K562 (cell line): ENCODE data around the gene SDCCAG8. TPM values are rescaled to one million over a fixed set of nuclear protein-coding genes. Genes with fewer than 3 reads are reported as not detected.

Experiments used
- ATAC-seq: fragments of 200-7000 bp; cut with Tn5 transposase; 3 replicates; pipeline ENCODE4 v1.9.1; 2020; ENCODE audit warnings: moderate library complexity
- BruUV-seq: library from RNA; stranded (reverse); fragments of 400-500 nt; replicated peaks from 2 replicates; lab custom pipeline; 2021; lab: Mats Ljungman, UMichigan
- CTCF ChIA-PET: fragments of 300-600 bp; formaldehyde crosslinking; extraction: SDS; loops from one replicate; lab custom pipeline; 2021; ENCODE audit warnings: low intra/inter-chr PET ratio; lab: Yijun Ruan, JAX
- POLR2A ChIA-PET: fragments of 300-600, 350-650 bp; sonication (Branson Sonifier 250); formaldehyde crosslinking; extraction: SDS; loops from one replicate; lab custom pipeline; 2021; ENCODE audit warnings: antibody characterized with exemption, inconsistent platforms; lab: Yijun Ruan, JAX
- DNase-seq, 4 experiments: peaks; one replicate each; pipeline versions ENCODE4 v3.0.0 to v3.0.0-alpha.2; 2011 to 2018; ENCODE audit warnings: low spot score in 3 of 4, mixed read lengths in 3 of 4; ENCODE audit errors: extremely low read depth in 1 of 4
- FAIRE-seq: peaks from 2 replicates; lab custom pipeline; 2011; peaks lifted over from hg19 to GRCh38; lab: Jason Lieb, UNC
- H2AFZ ChIP-seq: 2 replicates; pipeline ENCODE4 v1.6.0; 2011; ENCODE audit warnings: low read depth, low read length, control low read depth, inconsistent platforms
- H3K27ac ChIP-seq: fragments of 200-600 bp; 3 replicates; pipeline ENCODE4 v1.8.0; 2011; ENCODE audit warnings: low read depth, mild to moderate bottlenecking, control low read depth, inconsistent platforms, low read length, moderate library complexity, mixed read lengths; ENCODE audit errors: extremely low read depth
- H3K27me3 ChIP-seq, 2 experiments: fragments of 300-600 bp in 1 of 2; 2 replicates in 1 of 2; 3 replicates in 1 of 2; pipeline versions ENCODE4 v1.6.0 to v1.8.0; 2011; ENCODE audit warnings: inconsistent platforms in 2 of 2, low read length in 2 of 2, mild to moderate bottlenecking in 1 of 2, mixed read lengths in 1 of 2, moderate library complexity in 1 of 2; ENCODE audit not compliant: control insufficient read depth in 2 of 2, insufficient read depth in 2 of 2
- H3K36me3 ChIP-seq: fragments of 300-600 bp; 3 replicates; pipeline ENCODE4 v1.8.0; 2011; ENCODE audit warnings: mild to moderate bottlenecking, low read length, inconsistent platforms; ENCODE audit not compliant: control insufficient read depth, insufficient read depth
- H3K4me1 ChIP-seq, 2 experiments: fragments of 200-600 bp in 1 of 2; replicated peaks in 1 of 2; 2 replicates in 1 of 2; 3 replicates in 1 of 2; pipeline versions ENCODE4 v1.5.1 to v1.8.0; 2011; ENCODE audit warnings: inconsistent platforms in 2 of 2, low read length in 2 of 2, mild to moderate bottlenecking in 1 of 2, mixed read lengths in 1 of 2, moderate library complexity in 1 of 2; ENCODE audit not compliant: control insufficient read depth in 2 of 2, insufficient read depth in 2 of 2
- H3K4me2 ChIP-seq: 2 replicates; pipeline ENCODE4 v1.6.1; 2011; ENCODE audit warnings: low read length, control low read depth, inconsistent platforms, mixed read lengths; ENCODE audit not compliant: insufficient read depth
- H3K4me3 ChIP-seq: fragments of 200-600 bp; sonication (generic), shearing (Covaris generic); 2 replicates; pipeline ENCODE4 v1.5.1; 2016; ENCODE audit warnings: control low read depth, inconsistent platforms
- H3K79me2 ChIP-seq: fragments of 200-600 bp; 3 replicates; pipeline ENCODE4 v1.8.0; 2011; ENCODE audit warnings: low read length, inconsistent platforms; ENCODE audit not compliant: control insufficient read depth, insufficient read depth
- H3K9ac ChIP-seq, 2 experiments: 2 replicates each; pipeline versions ENCODE4 v1.6.0 to v1.6.1; 2011; ENCODE audit warnings: low read depth in 2 of 2, low read length in 2 of 2, control low read depth in 1 of 2, inconsistent platforms in 1 of 2, mild to moderate bottlenecking in 1 of 2, mixed read lengths in 1 of 2; ENCODE audit not compliant: insufficient read depth in 1 of 2
- H3K9me1 ChIP-seq: one replicate; pipeline ENCODE4 v1.6.0; 2011; ENCODE audit warnings: inconsistent platforms, mild to moderate bottlenecking, low read length, moderate library complexity; ENCODE audit not compliant: control insufficient read depth, insufficient read depth
- H3K9me3 ChIP-seq: replicated peaks from 2 replicates; pipeline ENCODE4 v1.5.1; 2011; ENCODE audit warnings: low read depth, low read length, inconsistent platforms; ENCODE audit not compliant: control insufficient read depth, insufficient read depth
- H4K20me1 ChIP-seq: replicated peaks from 2 replicates; pipeline ENCODE4 v1.6.1; 2011; ENCODE audit warnings: low read length, inconsistent platforms, mixed read lengths; ENCODE audit not compliant: control insufficient read depth, insufficient read depth
- BACH1 ChIP-seq: fragments of 200-800 bp; sonication (Bioruptor generic); IDR thresholded peaks from 2 replicates; pipeline ENCODE4 v1.6.1; 2016; ENCODE audit warnings: missing genetic modification characterization, missing compliant biosample characterization
- HMGN3 ChIP-seq: IDR thresholded peaks from 2 replicates; pipeline ENCODE4 v1.6.1; 2011; ENCODE audit warnings: borderline replicate concordance, low read depth, mild to moderate bottlenecking, mixed read lengths, low read length; ENCODE audit not compliant: insufficient read length; ENCODE audit errors: extremely low read depth
- ILK ChIP-seq: fragments of 450-650 bp; IDR thresholded peaks from 2 replicates; pipeline ENCODE4 v1.6.1; 2016; ENCODE audit warnings: missing genetic modification characterization, low read depth, mild to moderate bottlenecking, missing compliant biosample characterization, moderate library complexity, borderline replicate concordance
- JUN ChIP-seq, 2 experiments: sonication (generic) in 1 of 2; formaldehyde crosslinking in 1 of 2; IDR thresholded peaks; 2 replicates each; pipeline versions ENCODE4 v1.6.1 to v1.8.0; 2012 to 2022; ENCODE audit warnings: borderline replicate concordance in 2 of 2, mild to moderate bottlenecking in 2 of 2, improper control_type of control experiment in 1 of 2, low read depth in 1 of 2, low read length in 1 of 2, missing genetic modification reagents in 1 of 2
- KDM5B ChIP-seq: fragments of 200-600 bp; sonication (generic); IDR thresholded peaks from 2 replicates; pipeline ENCODE4 v1.6.1; 2012; ENCODE audit warnings: low read depth, mild to moderate bottlenecking, moderate library complexity, low read length, control low read depth, inconsistent platforms; ENCODE audit not compliant: insufficient replicate concordance
- MCM3 ChIP-seq: fragments of 450-650 bp; IDR thresholded peaks from 2 replicates; pipeline ENCODE4 v1.6.1; 2016
- MEF2D ChIP-seq: conservative IDR thresholded peaks from 2 replicates; pipeline ENCODE4 v1.6.1; 2016; ENCODE audit warnings: low read depth, missing genetic modification characterization, missing compliant biosample characterization
- MYBL2 ChIP-seq, 2 experiments: fragments of 450-650 bp in 1 of 2; sonication (generic) in 1 of 2; formaldehyde crosslinking in 1 of 2; IDR thresholded peaks; 2 replicates each; pipeline versions ENCODE4 v1.6.1 to v1.8.1; 2017 to 2022; ENCODE audit warnings: borderline replicate concordance in 1 of 2, inconsistent platforms in 1 of 2, low read depth in 1 of 2, mild to moderate bottlenecking in 1 of 2, missing genetic modification reagents in 1 of 2, moderate library complexity in 1 of 2
- PHB ChIP-seq: fragments of 250-450 bp; sonication (Bioruptor Pico); IDR thresholded peaks from 2 replicates; pipeline ENCODE4 v1.5.0; 2021
- PHB2 ChIP-seq: fragments of 450-650 bp; IDR thresholded peaks from 2 replicates; pipeline ENCODE4 v1.6.1; 2017; ENCODE audit warnings: low read depth
- SMARCE1 ChIP-seq: fragments of 450-650 bp; IDR thresholded peaks from 2 replicates; pipeline ENCODE4 v1.7.1; 2016; ENCODE audit warnings: mild to moderate bottlenecking
- STAT5B ChIP-seq: fragments of 250-450 bp; sonication (Bioruptor Pico); IDR thresholded peaks from 2 replicates; pipeline ENCODE4 v1.8.0; 2021; ENCODE audit warnings: mild to moderate bottlenecking, inconsistent platforms
- TAF15 ChIP-seq: fragments of 200-400 bp; formaldehyde crosslinking; IDR thresholded peaks from 2 replicates; pipeline ENCODE4 v1.6.1; 2017; ENCODE audit warnings: mild to moderate bottlenecking, low read depth, low read length, moderate library complexity
- ZNF408 ChIP-seq: fragments of 250-450 bp; sonication (Bioruptor Pico); IDR thresholded peaks from 2 replicates; pipeline ENCODE4 v1.4.0; 2020; ENCODE audit warnings: low read depth, mild to moderate bottlenecking, moderate library complexity
- whole genome bisulfite sequencing: fragments of 100-300 bp; shearing (Covaris generic); methylation state at CpG from one replicate; pipeline ENCODE4 v1.1.6; 2016; ENCODE audit warnings: low coverage, mixed read lengths; ENCODE audit not compliant: insufficient coverage; ENCODE audit errors: missing lambda C conversion rate; 5-methylcytosine and 5-hydroxymethylcytosine counted together
- in situ Hi-C: fragments of 300-500 bp; cut with MboI; formaldehyde crosslinking; loops from 4 replicates; pipeline ENCODE4 v1.15.0; 2018; ENCODE audit warnings: inconsistent platforms, mixed read lengths
- intact Hi-C: fragments of 100-400 bp; cut with micrococcal nuclease; formaldehyde crosslinking; loops from 2 replicates; pipeline ENCODE4 v1.14.2; 2022
- polyA plus RNA-seq, 8 experiments: library from polyadenylated mRNA; depleted of rRNA in 4 of 8; stranded (reverse) in 5 of 8; unstranded in 3 of 8; fragments of >200 nt; fragmentation: Nextera tagmentation in 2 of 8; fragmentation: Illumina TruSeq in 1 of 8; extraction: Ambion mirVana in 2 of 8; extraction: Trizol in 1 of 8; gene quantifications; 2 replicates each; pipeline versions ENCODE4 v1.2.1 to v1.2.3, GENCODE V29; 2011 to 2014; ENCODE audit warnings: inconsistent platforms in 1 of 8, missing spikeins in 1 of 8
- total RNA-seq, 7 experiments: library from RNA; depleted of rRNA in 6 of 7; stranded (reverse); fragments of >200 nt in 6 of 7; fragmentation: Illumina TruSeq in 2 of 7; extraction: Trizol in 2 of 7; gene quantifications; 2 replicates each; pipeline versions ENCODE4 v1.2.1 to v1.2.3, GENCODE V29; 2011 to 2021; ENCODE audit warnings: low replicate concordance in 1 of 7
- TF ChIP-seq, protein P1 (sequence below), 2 experiments: fragments of 450-650 bp in 1 of 2; IDR thresholded peaks; 2 replicates each; pipeline ENCODE4 v1.6.1; 2011 to 2017; ENCODE audit warnings: low read depth in 2 of 2, antibody characterized with exemption in 1 of 2, borderline replicate concordance in 1 of 2, low read length in 1 of 2, mild to moderate bottlenecking in 1 of 2, mixed read lengths in 1 of 2; ENCODE audit not compliant: control insufficient read depth in 1 of 2
- TF ChIP-seq, protein P2 (sequence below): IDR thresholded peaks from 2 replicates; pipeline ENCODE4 v1.6.1; 2011; ENCODE audit not compliant: insufficient read length; ENCODE audit errors: extremely low read depth

SDCCAG8 gene
- total and polyA plus RNA-seq, 9 of the 15 experiments (the other 6 are each of a cell fraction or from before 2014, with no cell fraction given), result 17.9 to 36.7 (median 25.4) TPM

GRCh38 chr1:243523766-243524165 is 267.9 kb downstream of the SDCCAG8 start:
- POLR2A ChIA-PET, result interaction anchor here (0.6 kb wide), 2 partner anchors 17 to 659 kb away, joined by 3 read pairs; no protein-coding TSS in a partner anchor
- Histone ChIP-seq H2AFZ (no peak overlapping the region), H3K9me3 (no peaks in the 10 kb centered on the region), H3K79me2 (no peaks in the 10 kb centered on the region), H3K4me2 (no peak overlapping the region), H3K27ac (no peak overlapping the region), H3K9me1 (no peaks in the 10 kb centered on the region), H3K9ac (no peak overlapping the region), H3K4me3 (no peak overlapping the region), H4K20me1 (no peaks in the 10 kb centered on the region), H3K27me3 (no peaks in the 10 kb centered on the region), H3K36me3 (no peaks in the 10 kb centered on the region), H3K4me1 (no peaks in the 10 kb centered on the region)
- ATAC-seq (no peak), DNase-seq (no peak), FAIRE-seq (no peak)
- WGBS, result 0% methylated on average over 5 of the region's 5 CpGs
- in situ Hi-C loops (no loop called here), intact Hi-C loops (no loop called here)
- no TSS peak for BruUV-seq
- no peak for TF ChIP-seq MYBL2 (IDR thresholded peaks at IDR 0.05; ENCODE audit: low read depth)
- TF ChIP-seq MYBL2 (CRISPR knock-in tag; IDR thresholded peaks at IDR 0.05; ENCODE audit: borderline replicate concordance), result no peak
- no peak for TF ChIP-seq SMARCE1
- TF ChIP-seq, protein P1, sequence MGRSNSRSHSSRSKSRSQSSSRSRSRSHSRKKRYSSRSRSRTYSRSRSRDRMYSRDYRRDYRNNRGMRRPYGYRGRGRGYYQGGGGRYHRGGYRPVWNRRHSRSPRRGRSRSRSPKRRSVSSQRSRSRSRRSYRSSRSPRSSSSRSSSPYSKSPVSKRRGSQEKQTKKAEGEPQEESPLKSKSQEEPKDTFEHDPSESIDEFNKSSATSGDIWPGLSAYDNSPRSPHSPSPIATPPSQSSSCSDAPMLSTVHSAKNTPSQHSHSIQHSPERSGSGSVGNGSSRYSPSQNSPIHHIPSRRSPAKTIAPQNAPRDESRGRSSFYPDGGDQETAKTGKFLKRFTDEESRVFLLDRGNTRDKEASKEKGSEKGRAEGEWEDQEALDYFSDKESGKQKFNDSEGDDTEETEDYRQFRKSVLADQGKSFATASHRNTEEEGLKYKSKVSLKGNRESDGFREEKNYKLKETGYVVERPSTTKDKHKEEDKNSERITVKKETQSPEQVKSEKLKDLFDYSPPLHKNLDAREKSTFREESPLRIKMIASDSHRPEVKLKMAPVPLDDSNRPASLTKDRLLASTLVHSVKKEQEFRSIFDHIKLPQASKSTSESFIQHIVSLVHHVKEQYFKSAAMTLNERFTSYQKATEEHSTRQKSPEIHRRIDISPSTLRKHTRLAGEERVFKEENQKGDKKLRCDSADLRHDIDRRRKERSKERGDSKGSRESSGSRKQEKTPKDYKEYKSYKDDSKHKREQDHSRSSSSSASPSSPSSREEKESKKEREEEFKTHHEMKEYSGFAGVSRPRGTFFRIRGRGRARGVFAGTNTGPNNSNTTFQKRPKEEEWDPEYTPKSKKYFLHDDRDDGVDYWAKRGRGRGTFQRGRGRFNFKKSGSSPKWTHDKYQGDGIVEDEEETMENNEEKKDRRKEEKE (IDR thresholded peaks at IDR 0.05; ENCODE audit: borderline replicate concordance in 1 of 2, control insufficient read depth in 1 of 2, low read depth in 2 of 2, low read length in 1 of 2), result no peak
- TF ChIP-seq MEF2D, result no peak
- no peak for TF ChIP-seq ILK (tag)
- no peak for TF ChIP-seq STAT5B
- TF ChIP-seq BACH1 (tag), result no peak
- TF ChIP-seq, protein P2, sequence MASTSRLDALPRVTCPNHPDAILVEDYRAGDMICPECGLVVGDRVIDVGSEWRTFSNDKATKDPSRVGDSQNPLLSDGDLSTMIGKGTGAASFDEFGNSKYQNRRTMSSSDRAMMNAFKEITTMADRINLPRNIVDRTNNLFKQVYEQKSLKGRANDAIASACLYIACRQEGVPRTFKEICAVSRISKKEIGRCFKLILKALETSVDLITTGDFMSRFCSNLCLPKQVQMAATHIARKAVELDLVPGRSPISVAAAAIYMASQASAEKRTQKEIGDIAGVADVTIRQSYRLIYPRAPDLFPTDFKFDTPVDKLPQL, result no peak
- TF ChIP-seq MCM3, result no peak
- no peak for TF ChIP-seq PHB2
- no peak for TF ChIP-seq HMGN3
- TF ChIP-seq KDM5B, result no peak
- no peak for TF ChIP-seq JUN (IDR thresholded peaks at IDR 0.05; ENCODE audit: borderline replicate concordance, low read depth, low read length)
- no peak for TF ChIP-seq JUN (CRISPR knock-in tag; IDR thresholded peaks at IDR 0.05; ENCODE audit: borderline replicate concordance)
- no peak for TF ChIP-seq ZNF408 (CRISPR knock-in tag)
- TF ChIP-seq TAF15, result no peak
- TF ChIP-seq PHB, result no peak
- CTCF ChIA-PET, result no interaction called here
